KMS-11 (cell line): ENCODE measurements around the gene CHIT1.
"Not testable (repeated sequence)": the region's sequence is repeated elsewhere in the genome, so short reads cannot be mapped to it uniquely, and the experiment has no call there.

Source experiments
- H2AFZ ChIP-seq: fragments of 200-600 bp; sonication (generic); 2 replicates; pipeline ENCODE4 v1.6.1; 2016; ENCODE audit warnings: antibody characterized with exemption, mixed run types, low read depth
- H3K27ac ChIP-seq: fragments of 200-600 bp; sonication (generic); 2 replicates; pipeline ENCODE4 v1.6.1; 2016; ENCODE audit warnings: mild to moderate bottlenecking, mixed run types
- H3K27me3 ChIP-seq: fragments of 200-600 bp; sonication (generic); 2 replicates; pipeline ENCODE4 v1.6.1; 2017; ENCODE audit warnings: mild to moderate bottlenecking, low read depth, mixed run types, moderate library complexity; ENCODE audit not compliant: insufficient read depth
- H3K36me3 ChIP-seq: fragments of 200-600 bp; sonication (generic); 2 replicates; pipeline ENCODE4 v1.6.1; 2017; ENCODE audit warnings: mild to moderate bottlenecking, mixed run types; ENCODE audit not compliant: insufficient read depth
- H3K4me1 ChIP-seq: fragments of 200-600 bp; sonication (generic); 2 replicates; pipeline ENCODE4 v1.6.1; 2016; ENCODE audit warnings: mild to moderate bottlenecking, low read depth, mixed run types; ENCODE audit not compliant: poor library complexity, severe bottlenecking
- H3K4me2 ChIP-seq: fragments of 200-600 bp; sonication (generic); 2 replicates; pipeline ENCODE4 v1.7.0; 2016; ENCODE audit warnings: mild to moderate bottlenecking, mixed run types
- H3K4me3 ChIP-seq: fragments of 200-600 bp; sonication (generic); IDR thresholded peaks from 2 replicates; pipeline ENCODE4 v1.6.1; 2017; ENCODE audit warnings: low read depth, low read length, mixed read lengths; ENCODE audit not compliant: insufficient read depth
- H3K79me2 ChIP-seq: fragments of 200-600 bp; sonication (generic); 2 replicates; pipeline ENCODE4 v1.6.1; 2016; ENCODE audit warnings: low read depth, mixed run types; ENCODE audit not compliant: insufficient read depth
- H3K9ac ChIP-seq: fragments of 200-600 bp; sonication (generic); 2 replicates; pipeline ENCODE4 v1.6.1; 2016; ENCODE audit warnings: mild to moderate bottlenecking, mixed run types
- H4K20me1 ChIP-seq: fragments of 200-600 bp; sonication (generic); 2 replicates; pipeline ENCODE4 v1.6.1; 2016; ENCODE audit warnings: mild to moderate bottlenecking, mixed run types; ENCODE audit not compliant: insufficient read depth
- CTCF ChIP-seq: fragments of 200-600 bp; sonication (generic); conservative IDR thresholded peaks from 2 replicates; pipeline ENCODE4 v1.6.1; 2017; ENCODE audit warnings: low read depth, mild to moderate bottlenecking, antibody characterized with exemption, low read length, moderate library complexity, mixed read lengths

CHIT1 gene

DNA sequence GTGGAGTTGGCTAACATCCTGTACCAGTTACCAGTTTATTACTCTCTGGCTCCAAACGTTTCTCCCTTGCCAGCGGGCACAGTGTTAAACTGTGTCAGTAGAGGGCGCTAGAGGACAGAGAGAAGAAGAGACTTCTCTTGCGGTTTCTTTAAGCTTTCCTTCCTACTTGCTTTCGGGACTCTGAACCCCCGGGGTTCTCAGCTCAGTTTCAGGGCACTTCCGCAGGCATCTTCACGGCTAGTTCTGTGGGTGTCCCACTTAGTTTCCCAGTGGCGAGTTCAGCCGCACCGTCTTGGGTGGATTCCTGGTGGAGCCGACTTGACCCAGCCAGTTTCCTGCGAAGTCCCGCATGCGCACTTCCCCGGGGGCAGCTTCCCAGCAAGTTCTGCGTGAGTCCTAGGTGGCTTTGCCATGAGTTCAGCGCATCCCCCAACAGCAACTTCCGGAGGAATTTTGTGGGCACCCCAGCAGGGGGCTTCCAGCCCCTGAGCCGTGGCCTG is 37.9 kb upstream of the CHIT1 start:
- no peaks in the 10 kb centered on the region for H3K36me3 ChIP-seq
- peaks cover 48% of the 10 kb centered on the region for H3K4me1 ChIP-seq
- peak overlapping the region; percentile 30 for H3K4me2 ChIP-seq
- H3K27ac ChIP-seq, result no peak overlapping the region; the same call in 1 of the 2 replicates
- TF ChIP-seq CTCF, result peak; percentile 99
- H3K4me3 ChIP-seq, result peak overlapping the region; percentile 97
- no peaks in the 10 kb centered on the region for H3K27me3 ChIP-seq
- peak overlapping the region; percentile 28; the same call in 1 of the 2 replicates for H3K9ac ChIP-seq
- H4K20me1 ChIP-seq, result no peaks in the 10 kb centered on the region
- peak overlapping the region; percentile 83 for H2AFZ ChIP-seq
- H3K79me2 ChIP-seq, result no peaks in the 10 kb centered on the region

GRCh38 chr1:203266140-203266539 is 36.7 kb upstream of the CHIT1 start:
- not testable (repeated sequence) for H4K20me1 ChIP-seq, H3K27me3 ChIP-seq, H3K4me3 ChIP-seq, H2AFZ ChIP-seq, H3K9ac ChIP-seq, H3K4me2 ChIP-seq, H3K36me3 ChIP-seq, H3K79me2 ChIP-seq, H3K27ac ChIP-seq
- peaks cover 35% of the 10 kb centered on the region for H3K4me1 ChIP-seq

- Histone ChIP-seq H3K4me1 (peaks cover 29% of the 10 kb centered on the region), H3K9ac (no peak overlapping the region)
These were observed 36.1 kb upstream of the CHIT1 start for GRCh38 chr1:203265541-203265940.

DNA sequence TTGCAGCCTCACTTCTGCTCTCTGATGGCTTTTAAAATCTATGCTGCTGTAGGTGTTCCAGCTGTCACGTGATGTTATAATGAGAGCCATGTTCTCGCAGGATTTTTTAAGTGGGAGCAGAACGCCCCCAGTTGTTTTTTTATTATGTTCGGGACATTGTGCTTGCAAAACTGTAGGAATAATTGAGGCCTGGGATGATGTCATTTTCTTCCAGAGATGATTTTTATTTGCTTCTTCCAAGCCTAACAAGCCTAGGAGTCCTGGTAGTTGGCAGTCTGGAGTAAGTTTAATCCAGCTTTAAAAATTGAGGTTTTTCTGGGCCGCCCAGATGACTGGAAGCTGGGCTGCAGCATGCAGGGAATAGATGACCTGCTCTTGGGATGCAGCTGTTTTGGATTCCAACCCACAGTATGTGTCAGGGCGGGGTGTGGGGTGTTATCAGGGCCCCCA is 34.6 kb upstream of the CHIT1 start:
- Histone ChIP-seq H3K4me1 (peaks cover 16% of the 10 kb centered on the region), H2AFZ (no peak overlapping the region), H3K4me2 (no peak overlapping the region), H3K9ac (no peak overlapping the region), H3K27ac (no peak overlapping the region), H4K20me1 (no peaks in the 10 kb centered on the region), H3K27me3 (no peaks in the 10 kb centered on the region), H3K36me3 (no peaks in the 10 kb centered on the region), H3K4me3 (no peak overlapping the region), H3K79me2 (no peaks in the 10 kb centered on the region)
- TF ChIP-seq CTCF, result no peak

More at GRCh38 chr1:203265541-203265940, 36.1 kb upstream of the CHIT1 start:
- TF ChIP-seq CTCF, result no peak
- Histone ChIP-seq H3K4me2 (no peak overlapping the region), H3K36me3 (no peaks in the 10 kb centered on the region), H3K27me3 (no peaks in the 10 kb centered on the region), H3K27ac (no peak overlapping the region), H2AFZ (no peak overlapping the region), H4K20me1 (no peaks in the 10 kb centered on the region), H3K4me3 (no peak overlapping the region), H3K79me2 (no peaks in the 10 kb centered on the region)

DNA sequence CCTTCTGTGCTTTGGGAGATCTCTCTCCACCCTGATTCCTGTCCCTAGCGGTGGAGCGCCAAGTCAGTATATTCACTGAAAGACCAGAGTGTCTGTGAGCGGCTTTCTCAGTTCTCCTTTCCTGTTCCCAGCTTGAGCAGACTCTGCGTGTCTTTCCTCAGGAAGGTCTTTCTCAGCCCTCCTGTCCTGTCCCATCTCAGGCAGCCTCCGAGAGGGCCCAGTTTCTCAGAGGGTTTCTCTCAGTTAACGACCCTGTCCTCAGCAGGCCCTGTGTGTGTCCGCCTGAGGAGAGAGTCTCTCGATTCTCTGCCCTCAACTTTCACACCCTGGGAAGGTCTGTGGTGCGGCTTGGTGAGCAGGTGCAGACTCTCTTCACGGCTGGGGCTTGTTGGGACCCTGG is 34.0 kb upstream of the CHIT1 start:
- Histone ChIP-seq H4K20me1 (no peaks in the 10 kb centered on the region), H3K9ac (no peak overlapping the region), H3K79me2 (no peaks in the 10 kb centered on the region), H3K4me3 (no peak overlapping the region), H3K4me2 (no peak overlapping the region), H2AFZ (no peak overlapping the region), H3K4me1 (peaks cover 10% of the 10 kb centered on the region), H3K27ac (no peak overlapping the region), H3K36me3 (no peaks in the 10 kb centered on the region), H3K27me3 (no peaks in the 10 kb centered on the region)
- TF ChIP-seq CTCF, result no peak

DNA sequence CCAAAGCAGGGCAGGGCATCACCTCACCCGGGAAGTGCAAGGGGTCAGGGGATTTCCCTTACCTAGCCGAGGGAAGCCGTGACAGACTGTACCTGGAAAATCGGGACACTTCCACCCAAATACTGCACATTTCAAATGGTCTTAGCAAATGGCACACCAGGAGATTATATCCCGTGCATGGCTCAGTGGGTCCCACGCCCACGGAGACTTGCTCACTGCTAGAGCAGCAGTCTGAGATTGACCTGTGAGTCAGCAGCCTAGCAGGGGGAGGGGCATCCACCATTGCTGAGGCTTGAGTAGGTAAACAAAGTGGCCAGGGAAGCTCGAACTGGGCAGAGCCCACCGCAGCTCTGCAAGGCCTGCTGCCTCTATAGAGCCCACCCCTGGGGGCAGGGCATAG is 27.2 kb upstream of the CHIT1 start:
- H3K4me2 ChIP-seq, H2AFZ ChIP-seq, H3K4me3 ChIP-seq, H4K20me1 ChIP-seq, H3K4me1 ChIP-seq, H3K27ac ChIP-seq, H3K9ac ChIP-seq, H3K36me3 ChIP-seq, H3K27me3 ChIP-seq, H3K79me2 ChIP-seq: not testable (repeated sequence)

DNA sequence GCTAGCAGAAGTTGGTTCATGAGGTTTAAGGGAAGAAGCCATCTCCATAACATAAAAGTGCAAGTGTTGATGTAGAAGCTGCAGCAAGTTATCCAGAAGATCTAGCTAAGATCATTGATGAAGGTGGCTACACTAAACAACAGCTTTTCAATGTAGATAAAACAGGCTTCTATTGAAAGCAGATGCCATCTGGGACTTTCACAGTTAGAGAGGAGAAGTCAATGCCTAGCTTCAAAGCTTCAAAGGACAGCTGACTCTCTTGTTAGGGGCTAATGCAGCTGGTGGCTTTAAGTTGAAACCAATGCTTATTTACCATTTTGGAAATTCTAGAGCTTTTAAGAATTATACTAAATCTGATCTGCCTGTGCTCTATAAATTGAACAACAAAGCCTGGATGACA is 25.3 kb upstream of the CHIT1 start:
- H3K27me3 ChIP-seq, H3K4me2 ChIP-seq, H4K20me1 ChIP-seq, H3K4me3 ChIP-seq, H3K36me3 ChIP-seq, H3K4me1 ChIP-seq, H3K9ac ChIP-seq, H3K27ac ChIP-seq, H2AFZ ChIP-seq, H3K79me2 ChIP-seq: not testable (repeated sequence)
